GM13977 (cell line): ENCODE measurements around the gene SCGB3A1.

ENCODE experiments used
- DNase-seq: peaks from one replicate; pipeline ENCODE4 v3.0.0; 2012; ENCODE audit warnings: low spot score
- CTCF ChIP-seq: IDR thresholded peaks from 2 replicates; pipeline ENCODE4 v1.5.1; 2012; ENCODE audit warnings: mild to moderate bottlenecking, control low read depth; ENCODE audit not compliant: insufficient read depth; ENCODE audit errors: extremely low read depth, missing control alignments
- in situ Hi-C: fragments of 300-500 bp; cut with MboI; formaldehyde crosslinking; loops from one replicate; pipeline ENCODE4 v1.12.0; 2022; ENCODE audit warnings: low sequenced_read_pairs, low pct_unique_long_range_greater_than_20kb, mixed read lengths, inconsistent platforms; ENCODE audit not compliant: unreplicated experiment

Gene SCGB3A1

GRCh38 chr5:180596115-180596667, 4.9 kb upstream of the SCGB3A1 start:
- DNase-seq, result no peak
- no peak for TF ChIP-seq CTCF
- in situ Hi-C loops, result no loop called here

GRCh38 chr5:180595381-180596114, 4.2 kb upstream of the SCGB3A1 start:
- TF ChIP-seq CTCF, result no peak
- DNase-seq, result peak; percentile 12
- in situ Hi-C loops, result no loop called here

GRCh38 chr5:180595046-180595379, 3.7 kb upstream of the SCGB3A1 start:
- in situ Hi-C loops, result no loop called here
- no peak for DNase-seq
- TF ChIP-seq CTCF, result no peak

- no peak for TF ChIP-seq CTCF
- no peak for DNase-seq
- in situ Hi-C loops, result no loop called here
These were observed 3.2 kb upstream of the SCGB3A1 start for GRCh38 chr5:180594311-180595045.

GRCh38 chr5:180593446-180594206, 2.3 kb upstream of the SCGB3A1 start:
- DNase-seq, result no peak
- no peak for TF ChIP-seq CTCF
- in situ Hi-C loops, result no loop called here

GRCh38 chr5:180592176-180592575, 877 bp upstream of the SCGB3A1 start:
- no peak for TF ChIP-seq CTCF
- in situ Hi-C loops, result no loop called here
- no peak for DNase-seq
